ENCODE data around the gene ERG. TPM values are rescaled to one million over a fixed set of nuclear protein-coding genes. Genes with fewer than 3 reads are reported as not detected.

The ERG gene
- total RNA-seq, 4 donors from 2014 or later = 10.7 to 63.7 (median 41.0) TPM

DNA sequence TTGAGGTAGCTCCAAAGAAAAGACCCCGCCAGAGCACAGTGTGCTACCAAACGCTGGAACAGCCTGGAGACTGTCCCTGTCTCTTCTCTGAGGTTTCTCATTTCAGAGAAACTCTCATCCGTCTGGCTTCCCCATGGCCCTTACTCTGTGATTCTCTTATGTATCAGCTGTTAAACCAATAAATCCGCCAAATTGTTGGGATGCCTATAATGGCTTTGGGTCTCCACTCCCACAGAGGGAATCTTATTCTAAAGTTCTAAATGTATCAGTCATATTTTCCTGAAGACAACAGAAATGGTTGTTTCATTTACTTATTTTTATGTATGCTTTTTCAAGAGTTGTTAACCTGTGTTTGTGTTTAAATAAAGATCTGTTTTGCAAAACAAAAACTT lies 4.0 kb downstream of the ERG start:
- no peak for TF ChIP-seq CTCF (IDR thresholded peaks at IDR 0.05)

GRCh38 chr21:38493549-38494250 lies 4.6 kb downstream of the ERG start:
- no peak for DNase-seq (ENCODE audit: low spot score)
- no peak for ATAC-seq (ENCODE audit: low FRiP score)
- TF ChIP-seq CTCF (IDR thresholded peaks at IDR 0.05) = no peak

More for the DNA sequence above, 4.0 kb downstream of the ERG start:
- no peak for DNase-seq (ENCODE audit: low spot score)
- ATAC-seq (ENCODE audit: low FRiP score) = no peak

GRCh38 chr21:38492007-38492406 lies 6.3 kb downstream of the ERG start:
- no peak for TF ChIP-seq CTCF (IDR thresholded peaks at IDR 0.05)
- DNase-seq (ENCODE audit: low spot score) (no peak), ATAC-seq (ENCODE audit: low FRiP score) (no peak)

GRCh38 chr21:38491536-38491935 lies 6.7 kb downstream of the ERG start:
- no peak for TF ChIP-seq CTCF (IDR thresholded peaks at IDR 0.05)
- DNase-seq (ENCODE audit: low spot score) (no peak), ATAC-seq (ENCODE audit: low FRiP score) (no peak)

DNA sequence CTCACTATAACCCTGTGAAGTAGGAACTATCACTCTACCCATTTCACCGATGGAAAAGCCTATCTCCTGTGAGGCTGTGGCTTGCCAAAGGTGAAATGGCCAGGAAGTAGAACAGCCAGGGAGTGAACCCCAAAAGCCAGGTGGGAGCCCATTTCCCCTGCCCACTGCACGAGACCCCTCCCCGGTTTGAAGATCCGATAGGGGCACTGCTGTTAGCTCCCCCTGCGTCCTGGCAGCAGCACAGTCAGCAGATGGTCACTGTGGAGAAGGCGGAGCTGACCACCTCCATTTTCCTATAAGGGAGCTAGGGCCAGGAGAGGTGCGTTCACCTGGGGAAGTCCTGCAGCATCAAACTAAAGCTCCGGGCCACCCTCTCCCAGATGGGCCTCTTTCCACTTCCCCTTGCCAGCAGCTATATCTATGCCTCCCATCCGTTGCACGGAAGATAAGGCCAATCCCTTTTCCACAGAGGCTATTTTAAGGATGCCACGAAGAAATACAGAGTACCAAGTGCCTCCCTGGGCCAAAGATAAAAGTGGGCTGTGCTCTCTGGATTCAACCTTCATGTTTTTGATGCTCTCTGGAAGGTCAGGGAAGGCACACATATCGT lies 7.8 kb downstream of the ERG start:
- DNase-seq (ENCODE audit: low spot score) (no peak), ATAC-seq (ENCODE audit: low FRiP score) (no peak)
- no peak for TF ChIP-seq CTCF (IDR thresholded peaks at IDR 0.05)

DNA sequence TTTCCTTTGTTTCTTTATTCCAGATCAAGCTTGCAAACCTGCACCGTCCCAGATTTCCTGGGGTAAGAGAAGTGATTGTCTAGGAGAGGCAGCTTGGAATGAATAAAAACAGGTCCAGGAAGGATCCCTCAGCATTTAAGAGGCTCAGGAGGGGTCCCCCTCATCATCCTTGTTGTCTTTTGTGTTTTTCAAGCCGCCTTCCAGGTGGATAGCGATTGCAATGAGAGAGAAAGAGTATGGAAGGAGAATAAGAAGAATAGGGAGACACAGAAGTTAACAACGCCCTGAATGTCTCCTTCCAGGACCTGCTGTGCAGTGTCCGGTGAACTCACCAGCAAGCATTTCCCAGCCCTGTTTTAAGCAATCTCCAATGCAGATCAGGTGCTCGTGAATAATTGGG lies 8.5 kb downstream of the ERG start:
- ATAC-seq (ENCODE audit: low FRiP score) (no peak), DNase-seq (ENCODE audit: low spot score) (no peak)
- no peak for TF ChIP-seq CTCF (IDR thresholded peaks at IDR 0.05)

DNA sequence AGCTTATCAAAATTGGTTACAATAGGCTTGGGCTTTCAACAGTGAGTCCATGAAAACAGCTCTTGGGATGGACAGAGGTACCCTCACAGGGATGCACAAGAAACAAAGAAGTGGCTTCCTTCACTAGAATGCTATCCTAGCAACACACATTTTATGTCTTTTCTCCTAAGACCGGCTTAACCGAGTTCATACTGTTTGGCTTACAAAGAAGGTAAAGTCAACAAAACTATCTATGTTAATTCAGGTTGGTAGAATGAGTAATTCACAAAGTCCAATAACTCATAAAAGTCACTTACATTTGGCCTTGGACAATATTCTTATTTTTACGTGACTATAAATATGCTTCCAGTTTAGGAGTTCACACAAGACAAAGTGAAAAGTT lies 9.0 kb downstream of the ERG start:
- DNase-seq (ENCODE audit: low spot score) (no peak), ATAC-seq (ENCODE audit: low FRiP score) (no peak)
- TF ChIP-seq CTCF (IDR thresholded peaks at IDR 0.05) = no peak
